GM12874 (cell line): ENCODE data around the gene CD109.

Experiments used
- CTCF ChIP-seq: IDR thresholded peaks from 2 replicates; pipeline ENCODE4 v1.5.1; 2011; ENCODE audit warnings: low read depth, mild to moderate bottlenecking, control low read depth, low read length, moderate library complexity; ENCODE audit not compliant: insufficient read depth

CD109 gene

GRCh38 chr6:73694711-73695411, 1.1 kb upstream of the CD109 start:
- TF ChIP-seq CTCF, result no peak

GRCh38 chr6:73696966-73697655, 1.1 kb downstream of the CD109 start:
- no peak for TF ChIP-seq CTCF

GRCh38 chr6:73699676-73700459, 3.9 kb downstream of the CD109 start:
- no peak for TF ChIP-seq CTCF

GRCh38 chr6:73702444-73702843, 6.4 kb downstream of the CD109 start:
- TF ChIP-seq CTCF, result no peak

GRCh38 chr6:73703466-73703865, 7.5 kb downstream of the CD109 start:
- TF ChIP-seq CTCF, result no peak

- no peak for TF ChIP-seq CTCF
Observed at GRCh38 chr6:73704260-73704659, 8.3 kb downstream of the CD109 start.

- TF ChIP-seq CTCF, result no peak
Observed at GRCh38 chr6:73704798-73705197, 8.8 kb downstream of the CD109 start.
